GM18907 (cell line): Measurements from ENCODE around the gene TMEM131L.
"Not testable (repeated sequence)": the region's sequence is repeated elsewhere in the genome, so short reads cannot be mapped to it uniquely, and the experiment has no call there.

Source experiments
- ATAC-seq: cut with Tn5 transposase; IDR thresholded peaks from one replicate; pipeline ENCODE4 v1.9.1; 2021; ENCODE audit warnings: mild to moderate bottlenecking, moderate library complexity; ENCODE audit not compliant: unreplicated experiment

TMEM131L gene

DNA sequence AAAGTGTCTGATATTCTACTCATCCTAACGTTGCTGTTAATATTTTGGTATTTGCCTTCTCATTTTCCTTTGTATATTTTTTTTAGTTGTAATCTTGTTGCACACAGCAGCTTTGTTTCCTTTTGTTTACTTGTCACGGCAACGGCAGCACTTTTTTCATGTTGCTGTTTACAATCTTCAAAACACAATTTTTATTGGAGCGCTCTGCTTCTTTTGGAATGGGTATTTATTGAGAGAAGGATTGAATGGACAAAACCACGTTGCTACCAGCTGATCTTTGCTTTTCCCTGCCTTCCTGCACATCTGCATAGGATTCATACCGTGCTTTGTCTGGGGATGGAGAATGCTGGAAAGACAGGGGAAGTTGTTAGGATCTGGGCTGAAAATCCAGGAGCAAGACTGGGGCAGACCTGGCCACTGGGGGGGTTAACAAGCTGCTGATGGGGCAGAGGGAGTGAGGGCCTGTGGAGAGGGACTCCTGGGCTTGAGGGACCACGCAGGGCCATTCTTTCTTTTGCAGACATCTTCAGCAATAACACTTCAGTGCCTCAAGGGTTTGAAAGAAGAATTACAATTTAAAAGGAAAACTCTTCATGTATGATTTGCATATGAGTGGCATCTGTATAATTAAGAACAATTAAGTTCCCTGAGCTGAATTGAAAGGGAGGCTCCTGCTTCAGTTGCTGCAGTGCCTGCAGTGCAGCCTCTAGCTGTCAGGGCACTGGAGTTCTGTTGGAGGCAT, 69.8 kb downstream of the TMEM131L start:
- no peak for ATAC-seq

- ATAC-seq, result no peak
Measured at GRCh38 chr4:153537493-153537960, 71.4 kb downstream of the TMEM131L start.

DNA sequence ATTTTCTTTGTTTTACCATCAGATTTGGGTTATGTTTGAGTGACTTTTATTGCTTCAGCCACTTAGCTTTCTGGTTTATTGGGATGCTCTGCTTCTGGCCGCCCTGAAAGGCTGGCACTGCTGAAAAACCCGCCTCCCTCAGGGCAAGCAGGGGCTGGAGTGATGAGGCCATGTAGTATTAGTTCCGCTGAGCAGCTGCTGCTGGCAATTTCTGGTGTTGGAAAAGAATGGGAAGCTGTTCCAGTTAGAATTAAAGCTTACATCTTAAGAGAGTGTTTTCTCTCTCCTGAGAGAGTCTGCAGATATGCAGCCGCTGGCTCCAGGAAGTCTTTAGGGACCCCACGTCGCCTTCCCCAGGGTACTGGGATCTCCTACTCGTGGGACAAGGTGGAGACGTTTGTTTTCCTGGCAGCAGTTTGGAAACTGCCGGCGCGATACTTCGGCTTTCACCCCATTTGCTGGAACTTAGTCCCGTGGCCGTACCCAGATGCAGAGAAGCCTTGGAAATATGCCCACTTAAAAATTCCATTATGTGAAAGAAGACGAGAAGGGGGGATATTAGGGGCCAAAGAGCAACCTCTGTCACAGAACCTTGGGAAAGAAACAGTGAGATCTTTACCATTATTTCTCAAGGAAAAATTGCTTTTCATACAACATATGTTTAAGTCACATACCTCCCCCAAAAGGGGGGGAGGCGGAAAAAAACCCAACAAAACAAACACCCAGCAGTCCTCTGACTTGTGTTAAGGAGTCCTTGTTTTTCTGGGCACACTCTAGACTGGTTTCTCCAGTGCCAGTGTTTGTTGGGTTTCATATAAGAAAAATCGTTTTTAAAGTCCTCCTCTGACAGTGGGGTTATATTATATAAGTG, 72.6 kb downstream of the TMEM131L start:
- no peak for ATAC-seq

GRCh38 chr4:153539422-153539821, 73.3 kb downstream of the TMEM131L start:
- ATAC-seq, result no peak

- ATAC-seq, result no peak
Measured at GRCh38 chr4:153541456-153542096, 75.4 kb downstream of the TMEM131L start.

DNA sequence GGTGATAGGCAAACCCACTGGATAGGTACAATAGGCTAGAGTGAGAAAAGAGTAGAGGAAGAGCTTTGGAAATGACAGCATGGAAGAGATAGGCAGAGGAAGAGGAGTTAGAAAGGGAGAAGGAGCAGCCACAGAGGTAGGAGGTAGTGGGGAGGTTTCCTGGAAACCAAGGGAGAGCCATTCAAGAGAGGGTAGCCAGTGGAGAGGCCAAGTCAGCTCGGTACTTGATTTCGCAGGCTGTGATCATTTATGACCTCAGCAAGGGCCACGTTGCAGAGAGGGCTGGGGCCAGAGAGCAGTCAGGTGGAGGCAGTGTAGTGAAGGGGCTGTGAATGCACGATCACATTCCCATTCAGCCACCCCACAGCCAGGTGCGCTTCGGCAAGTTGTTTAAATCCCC, 76.0 kb downstream of the TMEM131L start:
- no peak for ATAC-seq

DNA sequence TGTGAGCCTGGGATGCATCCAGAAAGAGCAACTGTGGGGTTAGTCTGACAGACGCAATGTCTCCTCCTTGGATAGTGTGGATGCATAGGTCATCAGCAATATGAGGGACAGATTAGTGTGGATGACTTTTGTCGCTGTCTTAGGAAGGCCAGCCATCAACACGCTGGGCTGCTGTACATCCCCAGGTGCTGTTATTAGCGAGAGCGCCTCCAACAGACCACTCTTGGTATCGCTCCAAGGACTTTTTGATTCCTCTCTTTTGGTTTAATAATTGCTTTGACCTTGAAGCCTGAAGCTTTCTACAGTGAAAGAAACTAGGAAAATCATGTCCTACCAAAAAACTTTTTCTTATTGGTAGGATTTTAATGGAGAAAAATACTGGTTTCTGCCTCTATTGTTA, 76.7 kb downstream of the TMEM131L start:
- no peak for ATAC-seq

DNA sequence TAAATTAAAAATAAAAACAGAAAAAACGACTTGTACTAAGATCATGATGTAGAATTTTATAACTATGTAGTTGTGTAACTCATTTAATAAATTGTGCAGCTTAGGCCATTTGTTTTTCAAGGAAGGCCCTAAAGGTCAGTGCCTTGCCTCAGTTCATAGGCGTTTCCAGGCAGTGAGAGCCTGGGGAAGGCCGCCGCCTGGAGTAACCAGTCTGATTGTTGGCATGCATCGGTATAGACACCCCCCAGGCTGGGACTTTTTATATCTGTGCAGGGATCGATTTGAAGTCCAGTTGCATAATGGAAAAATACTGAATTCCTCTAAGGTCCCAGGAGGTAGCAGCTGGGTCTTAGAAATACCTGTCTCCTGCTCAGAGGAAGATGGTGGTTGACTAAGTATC, 77.2 kb downstream of the TMEM131L start:
- no peak for ATAC-seq

DNA sequence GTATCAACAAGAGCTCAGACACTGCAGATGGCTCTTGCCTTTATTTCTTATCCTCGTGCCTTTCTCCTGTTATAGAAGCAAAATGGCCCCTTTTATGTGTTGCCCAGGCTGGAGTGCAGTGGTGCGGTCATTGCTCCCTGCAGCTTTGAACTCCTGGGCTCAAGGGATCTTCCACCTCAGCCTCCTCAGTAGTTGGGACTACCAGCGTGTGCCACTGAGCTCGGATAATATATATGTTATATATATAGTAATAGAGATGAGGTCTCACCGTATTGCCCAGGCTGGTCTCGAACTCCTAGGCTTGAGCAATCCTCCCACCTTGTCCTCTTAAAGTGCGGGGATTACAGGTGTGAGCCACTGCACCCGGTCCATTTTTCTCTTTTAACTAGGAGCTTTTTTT, 79.7 kb downstream of the TMEM131L start:
- no peak for ATAC-seq

DNA sequence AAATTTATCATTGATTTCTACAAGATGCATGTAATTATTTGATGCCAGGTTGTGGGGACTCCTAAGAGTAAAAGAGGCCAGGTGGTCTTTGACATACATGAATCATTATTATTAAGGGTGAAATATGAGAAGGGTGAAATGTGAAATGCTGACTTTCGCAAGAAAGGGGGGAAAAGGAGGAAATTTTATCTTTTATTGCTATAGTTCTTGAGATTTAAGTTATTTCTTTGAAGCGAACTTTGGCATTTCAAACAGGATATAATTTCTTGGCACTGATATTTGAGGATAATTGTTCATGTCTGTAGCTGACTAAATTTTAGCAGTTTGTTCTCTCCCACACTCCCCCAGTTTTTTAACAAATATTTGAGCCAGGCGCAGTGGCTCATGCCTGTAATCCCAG, 80.1 kb downstream of the TMEM131L start:
- ATAC-seq, result no peak

GRCh38 chr4:153547520-153547919, 81.4 kb downstream of the TMEM131L start:
- ATAC-seq, result no peak

DNA sequence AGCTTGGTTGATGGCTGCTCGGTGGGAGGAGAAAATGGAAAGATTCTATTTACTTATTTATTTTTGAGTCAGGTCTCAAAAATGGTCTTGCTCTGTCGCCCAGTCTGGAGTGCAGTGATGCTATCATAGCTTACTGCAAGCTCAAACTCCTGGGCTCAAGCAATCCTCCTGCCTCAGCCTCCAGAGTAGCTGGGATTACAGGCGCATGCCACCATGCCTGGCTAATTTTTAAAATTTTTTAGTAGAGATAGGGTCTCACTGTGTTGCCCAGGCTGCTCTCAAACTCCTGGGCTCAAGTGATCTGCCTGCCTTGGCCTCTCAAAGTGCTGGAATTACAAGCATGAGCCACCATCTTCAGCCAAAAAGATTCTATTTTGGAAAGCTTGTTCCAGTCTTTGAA, 82.7 kb downstream of the TMEM131L start:
- not testable (repeated sequence) for ATAC-seq

DNA sequence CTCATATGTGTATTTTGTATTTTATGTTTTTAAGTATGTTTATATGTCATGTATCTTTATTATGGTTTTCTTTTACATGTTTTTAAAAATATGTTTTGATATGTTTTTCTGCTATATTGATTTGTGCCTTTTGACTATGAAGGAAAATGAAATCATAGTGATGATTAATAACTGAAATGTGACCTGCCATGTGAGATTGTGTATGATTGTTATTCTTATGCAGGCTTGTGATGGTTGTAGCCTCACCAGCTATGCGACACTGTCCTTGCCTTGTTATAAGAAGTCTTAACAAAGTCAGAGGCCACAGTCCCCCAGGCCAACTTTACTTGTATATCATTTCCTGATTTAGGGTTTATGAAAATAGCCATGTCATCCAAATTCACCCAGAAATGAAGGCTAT, 83.2 kb downstream of the TMEM131L start:
- ATAC-seq, result peak; percentile 46

- ATAC-seq, result no peak
Measured at GRCh38 chr4:153553155-153553818, 87.1 kb downstream of the TMEM131L start.

GRCh38 chr4:153553819-153554170, 87.6 kb downstream of the TMEM131L start:
- ATAC-seq, result no peak

DNA sequence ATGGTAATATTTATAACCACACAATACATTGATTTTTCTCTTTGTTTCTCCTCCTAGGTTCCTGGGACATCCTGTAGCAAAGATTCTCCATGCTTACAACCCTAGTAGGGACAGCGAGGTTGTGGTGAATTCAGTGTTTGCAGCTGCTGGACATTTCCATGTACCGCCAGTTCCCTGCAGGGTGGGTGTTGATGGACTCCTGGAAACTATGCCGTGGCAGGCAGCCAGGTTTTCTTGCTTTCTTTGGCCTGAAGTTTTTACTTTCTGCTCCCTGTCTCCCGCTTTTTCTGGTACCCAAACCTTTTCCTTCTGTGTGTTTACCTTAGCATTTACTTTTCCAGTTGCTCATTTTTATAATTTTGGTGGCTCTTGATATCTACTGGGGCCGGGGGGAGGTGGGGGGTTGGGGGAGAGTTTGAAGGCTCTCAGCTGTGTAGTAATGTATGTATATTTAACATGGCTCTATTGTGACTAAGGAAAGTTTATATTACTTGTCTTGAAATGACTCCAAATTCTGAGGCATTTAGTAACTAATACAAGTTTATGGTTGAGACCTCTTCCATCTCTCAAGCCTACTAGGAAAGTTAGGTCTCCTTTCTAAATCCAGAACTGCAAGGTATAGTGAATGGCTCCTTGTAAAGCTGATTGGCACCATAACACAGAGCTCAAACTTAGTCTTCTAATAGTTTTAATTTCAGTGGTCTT, 89.7 kb downstream of the TMEM131L start:
- no peak for ATAC-seq

GRCh38 chr4:153556435-153556815, 90.3 kb downstream of the TMEM131L start:
- no peak for ATAC-seq

DNA sequence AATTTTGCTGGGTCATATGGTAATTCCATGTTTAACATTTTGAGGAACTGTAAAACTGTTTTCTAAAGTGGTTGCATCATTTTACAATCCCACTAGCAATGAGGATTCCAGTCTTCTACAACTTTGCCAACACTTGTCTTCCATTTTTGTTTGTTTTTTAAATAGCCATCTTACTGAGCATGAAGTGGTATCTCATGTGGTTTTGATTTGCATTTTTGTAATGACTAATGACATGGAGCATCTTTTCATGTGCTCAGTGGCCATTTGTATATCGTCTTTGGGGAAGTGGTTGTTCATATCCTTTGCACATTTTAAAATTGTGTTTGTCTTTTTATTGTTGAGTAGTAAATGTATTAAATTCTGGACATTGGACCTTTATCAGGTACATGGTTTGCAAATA, 94.7 kb downstream of the TMEM131L start:
- peak; percentile 74 for ATAC-seq

DNA sequence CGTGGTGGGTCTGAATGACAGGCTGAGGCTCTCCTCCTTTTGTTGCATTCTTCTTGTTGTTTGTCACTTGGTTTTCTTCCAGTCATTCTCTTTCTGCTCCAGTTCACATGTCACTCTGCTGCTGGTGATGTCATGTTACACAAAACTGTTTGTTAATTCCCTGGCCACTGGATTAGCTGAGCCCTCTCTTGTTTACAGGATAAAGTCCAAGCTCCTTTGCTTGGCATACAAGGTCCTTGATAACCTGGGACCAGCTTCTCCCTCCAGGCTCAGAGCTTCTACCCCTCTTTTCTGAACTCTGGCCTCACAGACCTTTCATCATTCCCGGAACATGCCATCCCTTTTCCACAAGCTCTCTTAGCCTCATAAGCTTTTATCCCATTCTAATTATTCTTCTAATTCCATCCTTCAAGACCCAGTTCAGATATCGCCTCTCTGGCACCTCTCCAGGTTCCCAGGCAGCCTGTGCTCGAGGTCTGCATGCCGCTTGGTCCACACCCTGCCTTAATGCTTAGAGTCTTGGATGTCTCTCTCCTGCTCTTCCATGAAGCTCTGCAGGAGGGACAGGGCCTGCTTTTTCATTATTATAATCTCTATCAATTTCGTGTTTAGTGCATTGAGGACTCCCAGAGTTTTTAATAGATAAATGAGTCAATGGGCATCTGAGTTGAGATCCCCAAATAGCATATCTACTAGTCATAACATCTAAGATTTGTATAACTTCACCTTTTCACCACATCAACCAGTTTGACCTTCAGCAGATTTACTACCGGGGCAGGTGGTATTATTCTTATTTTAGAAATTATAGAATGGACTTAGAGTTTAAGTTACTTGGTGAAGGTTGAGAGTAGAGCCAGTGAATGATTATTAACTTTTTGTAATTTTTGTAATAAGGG, 98.7 kb downstream of the TMEM131L start:
- ATAC-seq, result no peak
